Osteoblast (primary cell): Measurements from ENCODE around the gene GPRIN1. TPM values are rescaled to one million over a fixed set of nuclear protein-coding genes. Genes with fewer than 3 reads are reported as not detected.

Experiments
- DNase-seq: peaks from one replicate; pipeline ENCODE4 v3.0.0; 2011; ENCODE audit warnings: low spot score, mixed read lengths; ENCODE audit not compliant: insufficient read length; ENCODE audit errors: missing footprints
- H2AFZ ChIP-seq: 2 replicates; pipeline ENCODE4 v1.6.0; 2011; ENCODE audit warnings: mild to moderate bottlenecking, low read length
- H3K27ac ChIP-seq: 2 replicates; pipeline ENCODE4 v1.5.1; 2011; ENCODE audit warnings: mild to moderate bottlenecking, low read depth, low read length, moderate library complexity
- H3K27me3 ChIP-seq: 2 replicates; pipeline ENCODE4 v1.6.0; 2012; ENCODE audit warnings: mild to moderate bottlenecking, control low read depth, inconsistent platforms, low read length, moderate library complexity; ENCODE audit not compliant: insufficient read depth
- H3K36me3 ChIP-seq: 2 replicates; pipeline ENCODE4 v1.5.1; 2011; ENCODE audit warnings: mild to moderate bottlenecking, low read length, control low read depth, moderate library complexity; ENCODE audit not compliant: insufficient read depth
- H3K4me1 ChIP-seq: 2 replicates; pipeline ENCODE4 v1.5.1; 2011; ENCODE audit warnings: mild to moderate bottlenecking, low read length, control low read depth, moderate library complexity; ENCODE audit not compliant: insufficient read depth
- H3K4me2 ChIP-seq: 2 replicates; pipeline ENCODE4 v1.6.0; 2011; ENCODE audit warnings: mild to moderate bottlenecking, low read length; ENCODE audit not compliant: insufficient read depth
- H3K4me3 ChIP-seq: fragments of 200-600 bp; sonication (generic); 3 replicates; pipeline ENCODE4 v1.5.1; 2012; ENCODE audit warnings: mild to moderate bottlenecking, low read length, inconsistent platforms; ENCODE audit not compliant: insufficient read depth
- H3K79me2 ChIP-seq: 2 replicates; pipeline ENCODE4 v1.6.0; 2012; ENCODE audit warnings: mild to moderate bottlenecking, low read length, control low read depth, inconsistent platforms; ENCODE audit not compliant: insufficient read depth
- H3K9me3 ChIP-seq: 2 replicates; pipeline ENCODE4 v1.5.1; 2011; ENCODE audit warnings: low read depth, low read length, control low read depth
- H4K20me1 ChIP-seq: 2 replicates; pipeline ENCODE4 v1.6.0; 2012; ENCODE audit warnings: mild to moderate bottlenecking, low read length, control low read depth; ENCODE audit not compliant: insufficient read depth
- total RNA-seq: library from RNA; depleted of rRNA; stranded (reverse); fragments of >200 nt; gene quantifications from 2 replicates; pipeline ENCODE4 v1.2.3, GENCODE V29; 2012
- TF ChIP-seq, protein P1 (sequence below): IDR thresholded peaks from 2 replicates; pipeline ENCODE4 v1.5.1; 2011; ENCODE audit warnings: mild to moderate bottlenecking, low read depth, low read length, moderate library complexity; ENCODE audit errors: extremely low read depth

The GPRIN1 gene
- 1.8 TPM in 2 replicates for total RNA-seq

DNA sequence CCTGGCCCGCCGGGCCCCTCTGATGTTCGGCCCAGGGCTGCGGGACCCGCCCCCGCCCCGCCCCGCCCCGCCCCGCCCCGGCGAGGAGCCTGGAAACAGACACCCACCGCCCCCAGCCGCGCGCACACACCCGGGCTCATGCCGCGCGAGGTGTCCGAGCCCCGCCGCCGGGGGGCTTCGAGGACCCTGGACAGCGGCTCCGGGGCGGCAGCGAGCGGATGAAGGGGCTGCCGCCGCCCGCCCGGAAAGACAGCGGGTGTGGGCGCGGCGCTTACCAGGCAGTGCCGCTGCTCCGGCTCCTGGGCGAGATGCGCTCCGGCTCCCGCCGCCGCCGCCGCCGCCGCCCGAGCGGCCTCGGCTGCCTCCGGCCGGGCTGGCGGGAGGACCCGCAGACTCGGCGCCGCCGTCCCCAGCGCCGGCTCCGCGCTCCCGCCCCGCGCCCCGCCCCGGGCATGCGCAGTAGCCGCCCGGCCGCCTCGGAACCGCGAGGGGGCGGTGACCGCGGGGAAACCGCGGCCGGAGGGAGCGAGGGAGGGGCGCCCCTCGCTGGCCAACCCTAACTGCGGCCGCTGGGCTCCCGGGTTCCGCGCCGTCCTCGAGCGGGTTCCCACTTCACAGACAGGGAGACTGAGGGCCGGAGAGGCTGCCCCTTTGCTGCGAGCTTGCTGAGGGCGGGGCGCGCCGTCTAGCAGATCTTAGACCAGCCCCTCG lies at the start of gene GPRIN1:
Gene GPRIN1 (minus strand): TSS at position 433 of the 711 bp plus-strand sequence. CDS start 10,322 bp downstream, outside the sequence.
- no peak within 1 kb of the TSS for H3K27ac ChIP-seq
- H3K36me3 ChIP-seq: no peaks in the 10 kb centered on the region
- peaks cover 20% of the 10 kb centered on the region for H3K4me1 ChIP-seq
- peak within 1 kb of the TSS; percentile 70 for H3K4me3 ChIP-seq
- TF ChIP-seq, protein P1, sequence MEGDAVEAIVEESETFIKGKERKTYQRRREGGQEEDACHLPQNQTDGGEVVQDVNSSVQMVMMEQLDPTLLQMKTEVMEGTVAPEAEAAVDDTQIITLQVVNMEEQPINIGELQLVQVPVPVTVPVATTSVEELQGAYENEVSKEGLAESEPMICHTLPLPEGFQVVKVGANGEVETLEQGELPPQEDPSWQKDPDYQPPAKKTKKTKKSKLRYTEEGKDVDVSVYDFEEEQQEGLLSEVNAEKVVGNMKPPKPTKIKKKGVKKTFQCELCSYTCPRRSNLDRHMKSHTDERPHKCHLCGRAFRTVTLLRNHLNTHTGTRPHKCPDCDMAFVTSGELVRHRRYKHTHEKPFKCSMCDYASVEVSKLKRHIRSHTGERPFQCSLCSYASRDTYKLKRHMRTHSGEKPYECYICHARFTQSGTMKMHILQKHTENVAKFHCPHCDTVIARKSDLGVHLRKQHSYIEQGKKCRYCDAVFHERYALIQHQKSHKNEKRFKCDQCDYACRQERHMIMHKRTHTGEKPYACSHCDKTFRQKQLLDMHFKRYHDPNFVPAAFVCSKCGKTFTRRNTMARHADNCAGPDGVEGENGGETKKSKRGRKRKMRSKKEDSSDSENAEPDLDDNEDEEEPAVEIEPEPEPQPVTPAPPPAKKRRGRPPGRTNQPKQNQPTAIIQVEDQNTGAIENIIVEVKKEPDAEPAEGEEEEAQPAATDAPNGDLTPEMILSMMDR: no peak
- H3K4me2 ChIP-seq: peak within 1 kb of the TSS; percentile 72
- DNase-seq: peak; percentile 99
- H4K20me1 ChIP-seq: peaks cover 9% of the 10 kb centered on the region
- H3K9me3 ChIP-seq: no peaks in the 10 kb centered on the region
- H3K79me2 ChIP-seq: no peaks in the 10 kb centered on the region
- H2AFZ ChIP-seq: peak within 1 kb of the TSS; percentile 78
- no peaks in the 10 kb centered on the region for H3K27me3 ChIP-seq

DNA sequence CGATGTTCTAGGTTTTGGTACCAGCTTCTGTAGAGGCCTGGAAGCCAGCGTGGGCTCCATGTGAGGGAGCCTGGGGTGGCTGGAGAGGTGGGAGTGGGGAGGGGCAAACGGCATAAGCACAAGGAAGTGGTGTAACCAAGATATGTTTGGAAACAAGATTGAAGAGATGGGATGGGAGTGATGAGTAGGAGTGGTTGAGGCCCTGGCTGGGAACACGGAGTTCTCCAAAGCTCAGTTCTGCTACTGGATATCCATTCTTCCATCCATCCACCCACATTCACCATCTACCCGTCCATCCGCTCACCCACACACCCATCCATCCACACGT lies 49.5 kb upstream of the GPRIN1 start:
- Histone ChIP-seq H2AFZ (no peak overlapping the region), H3K9me3 (no peaks in the 10 kb centered on the region), H3K79me2 (no peaks in the 10 kb centered on the region), H3K36me3 (no peaks in the 10 kb centered on the region), H3K4me2 (peak overlapping the region; percentile 67), H4K20me1 (peaks cover 7% of the 10 kb centered on the region), H3K4me1 (peaks cover 13% of the 10 kb centered on the region), H3K27ac (no peak overlapping the region), H3K4me3 (no peak overlapping the region), H3K27me3 (peaks cover 19% of the 10 kb centered on the region)
- DNase-seq: no peak
- TF ChIP-seq, protein P1: no peak

DNA sequence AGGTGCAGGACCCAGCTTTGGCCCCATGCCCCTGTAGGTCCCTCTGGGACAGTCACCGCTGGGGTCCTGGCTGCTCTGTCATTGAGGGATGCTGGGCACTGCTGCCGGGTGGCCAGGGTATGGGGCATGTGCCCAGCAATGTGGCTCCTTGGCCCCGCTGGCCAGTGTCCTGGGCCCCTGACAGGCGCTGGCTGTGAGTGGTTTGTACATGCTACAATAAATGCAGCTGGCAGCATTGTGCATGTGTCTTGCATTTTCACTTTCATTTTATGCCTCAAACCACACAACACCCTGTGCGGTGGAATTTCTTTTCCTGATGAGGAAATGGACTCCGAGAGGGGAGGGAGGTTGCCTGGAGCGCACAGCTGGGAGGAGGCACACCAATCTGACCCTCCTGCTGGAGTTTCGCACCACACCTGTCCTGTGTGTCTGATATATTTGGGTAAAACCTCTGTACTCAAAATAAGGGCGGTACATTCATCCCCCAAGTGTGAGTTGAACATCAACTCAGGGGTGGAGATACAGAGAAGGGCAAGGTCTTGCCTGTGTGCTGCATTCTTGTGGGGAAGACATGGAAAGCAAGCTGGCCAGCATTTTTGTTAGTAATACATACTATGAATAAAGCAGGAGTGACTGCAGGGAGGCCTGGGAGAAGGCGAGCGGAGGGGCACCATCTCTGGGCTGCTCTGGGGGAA lies 49.0 kb upstream of the GPRIN1 start:
- H2AFZ ChIP-seq: no peak overlapping the region

More for the DNA sequence above, 49.0 kb upstream of the GPRIN1 start:
- TF ChIP-seq, protein P1: no peak
- no peaks in the 10 kb centered on the region for H3K36me3 ChIP-seq
- H3K4me3 ChIP-seq: peak overlapping the region; percentile 25
- H3K4me2 ChIP-seq: peak overlapping the region; percentile 67
- peak overlapping the region; percentile 3 for H3K27ac ChIP-seq
- H3K79me2 ChIP-seq: no peaks in the 10 kb centered on the region
- peaks cover 14% of the 10 kb centered on the region for H3K27me3 ChIP-seq
- no peaks in the 10 kb centered on the region for H3K9me3 ChIP-seq
- DNase-seq: peak; percentile 89
- peaks cover 13% of the 10 kb centered on the region for H3K4me1 ChIP-seq
- peaks cover 11% of the 10 kb centered on the region for H4K20me1 ChIP-seq
